ENCODE results near the gene GAREM1. TPM values are rescaled to one million over a fixed set of nuclear protein-coding genes. Genes with fewer than 3 reads are reported as not detected.

Gene GAREM1
- total and polyA plus RNA-seq, 2 donors (not counting 3 experiments of a cell fraction or from before 2014, with no cell fraction given) = 0.69 to 1.0 TPM

DNA sequence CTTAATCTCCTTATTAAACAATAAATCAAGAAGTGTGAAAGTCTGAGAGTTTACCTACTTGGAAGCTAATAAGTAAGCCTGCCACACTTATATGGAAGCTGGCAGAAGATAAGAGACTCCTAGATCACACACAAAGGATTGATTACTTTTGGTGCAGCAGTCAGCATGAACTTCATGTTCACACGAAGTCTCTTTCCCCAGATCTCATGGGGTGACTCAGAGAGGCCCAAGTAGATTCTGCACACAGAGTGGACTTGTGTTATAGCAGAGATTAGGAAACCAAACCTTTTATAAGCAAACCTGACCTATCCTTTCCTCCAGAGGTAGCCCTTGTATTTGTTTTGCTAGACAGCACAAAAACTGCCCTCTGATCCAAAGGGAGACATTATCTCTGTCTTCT lies 9.9 kb upstream of the GAREM1 start:
- ChIA-PET POLR2A (no interaction called here), CTCF (no interaction called here)
- Histone ChIP-seq H3K79me2 (ENCODE audit: control insufficient read depth, insufficient read depth, low read length) (no peaks in the 10 kb centered on the region), H3K36me3 (ENCODE audit: control insufficient read depth in 2 of 2, extremely low read depth in 1 of 2, insufficient read depth in 2 of 2, low read length in 2 of 2) (no peaks in the 10 kb centered on the region), H3K27ac (ENCODE audit: insufficient read depth, low read depth, low read length) (no peak overlapping the region), H3K9me1 (replicated peaks; ENCODE audit: control insufficient read depth, extremely low read depth, insufficient read depth, low read length) (no peaks in the 10 kb centered on the region), H3K9me3 (replicated peaks; ENCODE audit: control insufficient read depth, insufficient read depth, low read length) (no peaks in the 10 kb centered on the region), H3K4me1 (ENCODE audit: control insufficient read depth, extremely low read depth, insufficient read depth, low read length) (no peaks in the 10 kb centered on the region), H3K9ac (replicated peaks; ENCODE audit: extremely low read depth, insufficient read depth, low read length) (no peak overlapping the region), H2AFZ (ENCODE audit: low read depth, low read length) (no peak overlapping the region), H3K4me2 (ENCODE audit: insufficient read depth, low read length) (no peak overlapping the region), H3K27me3 (ENCODE audit: control insufficient read depth in 2 of 2, insufficient read depth in 2 of 2, low read length in 2 of 2) (peaks cover 8 to 11% of the 10 kb centered on the region in 2 experiments), H3K4me3 (replicated peaks in 1 of 3; ENCODE audit: insufficient read depth in 1 of 3, low read depth in 1 of 3, low read length in 3 of 3) (no peak overlapping the region), H4K20me1 (replicated peaks; ENCODE audit: control insufficient read depth, extremely low read depth, insufficient read depth, low read length) (no peaks in the 10 kb centered on the region)
- dilution Hi-C loops (cut with MboI; ENCODE audit: extremely low pct_ligation_motif_present, low sequenced_read_pairs) (no loop called here), intact Hi-C loops (cut with micrococcal nuclease) (no loop called here)
- TF ChIP-seq MYC (IDR thresholded peaks at IDR 0.05; ENCODE audit: low read depth, low read length) (no peak), FOS (IDR thresholded peaks at IDR 0.05; ENCODE audit: borderline replicate concordance, insufficient read depth, low read length) (no peak), JUN (IDR thresholded peaks at IDR 0.05; ENCODE audit: borderline replicate concordance, insufficient read depth, insufficient read length, low read depth) (no peak), GATA2 (IDR thresholded peaks at IDR 0.05; ENCODE audit: insufficient read depth, insufficient read length, low read depth, low read length) (no peak), EZH2 (IDR thresholded peaks at IDR 0.05; ENCODE audit: borderline replicate concordance, low read depth, low read length, severe bottlenecking) (no peak), POLR2AphosphoS5 (IDR thresholded peaks at IDR 0.05; ENCODE audit: insufficient read depth, low read depth, low read length) (no peak), POLR2A (IDR thresholded peaks at IDR 0.05; ENCODE audit: low read depth, low read length) (no peak)
- TF ChIP-seq, protein P1, sequence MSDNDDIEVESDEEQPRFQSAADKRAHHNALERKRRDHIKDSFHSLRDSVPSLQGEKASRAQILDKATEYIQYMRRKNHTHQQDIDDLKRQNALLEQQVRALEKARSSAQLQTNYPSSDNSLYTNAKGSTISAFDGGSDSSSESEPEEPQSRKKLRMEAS (IDR thresholded peaks at IDR 0.05; ENCODE audit: insufficient read depth, insufficient read length) = no peak
- TF ChIP-seq, protein P2, sequence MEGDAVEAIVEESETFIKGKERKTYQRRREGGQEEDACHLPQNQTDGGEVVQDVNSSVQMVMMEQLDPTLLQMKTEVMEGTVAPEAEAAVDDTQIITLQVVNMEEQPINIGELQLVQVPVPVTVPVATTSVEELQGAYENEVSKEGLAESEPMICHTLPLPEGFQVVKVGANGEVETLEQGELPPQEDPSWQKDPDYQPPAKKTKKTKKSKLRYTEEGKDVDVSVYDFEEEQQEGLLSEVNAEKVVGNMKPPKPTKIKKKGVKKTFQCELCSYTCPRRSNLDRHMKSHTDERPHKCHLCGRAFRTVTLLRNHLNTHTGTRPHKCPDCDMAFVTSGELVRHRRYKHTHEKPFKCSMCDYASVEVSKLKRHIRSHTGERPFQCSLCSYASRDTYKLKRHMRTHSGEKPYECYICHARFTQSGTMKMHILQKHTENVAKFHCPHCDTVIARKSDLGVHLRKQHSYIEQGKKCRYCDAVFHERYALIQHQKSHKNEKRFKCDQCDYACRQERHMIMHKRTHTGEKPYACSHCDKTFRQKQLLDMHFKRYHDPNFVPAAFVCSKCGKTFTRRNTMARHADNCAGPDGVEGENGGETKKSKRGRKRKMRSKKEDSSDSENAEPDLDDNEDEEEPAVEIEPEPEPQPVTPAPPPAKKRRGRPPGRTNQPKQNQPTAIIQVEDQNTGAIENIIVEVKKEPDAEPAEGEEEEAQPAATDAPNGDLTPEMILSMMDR (IDR thresholded peaks at IDR 0.05; ENCODE audit: extremely low read depth in 1 of 2, insufficient read depth in 1 of 2, low read depth in 1 of 2, low read length in 2 of 2) = no peak
- FAIRE-seq = no peak
- DNase-seq (ENCODE audit: low read depth, low spot score) = no peak
- BruUV-seq (replicated peaks) = no TSS peak

Measured in endothelial cell of umbilical vein (primary cell).